RWPE1 (cell line): ENCODE measurements around the gene ASCL2.

ENCODE experiments used
- CTCF ChIA-PET: fragments of 350-600 bp; sonication (Branson Sonifier 250); formaldehyde crosslinking; extraction: SDS; loops from one replicate; lab custom pipeline; 2021; lab: Yijun Ruan, JAX
- POLR2A ChIA-PET: fragments of 400-600 bp; formaldehyde crosslinking; extraction: SDS; loops from one replicate; lab custom pipeline; 2020; ENCODE audit warnings: antibody characterized with exemption; ENCODE audit not compliant: low non-redundant PET; lab: Yijun Ruan, JAX
- DNase-seq: peaks from one replicate; pipeline ENCODE4 v3.0.0; 2012; ENCODE audit warnings: low spot score
- H3K27ac ChIP-seq: fragments of 450-650 bp; 2 replicates; pipeline ENCODE4 v1.5.1; 2017
- TF ChIP-seq, protein P1 (sequence below): fragments of 450-650 bp; conservative IDR thresholded peaks from 2 replicates; pipeline ENCODE4 v1.5.1; 2017; ENCODE audit warnings: low read depth, mild to moderate bottlenecking

The ASCL2 gene

DNA sequence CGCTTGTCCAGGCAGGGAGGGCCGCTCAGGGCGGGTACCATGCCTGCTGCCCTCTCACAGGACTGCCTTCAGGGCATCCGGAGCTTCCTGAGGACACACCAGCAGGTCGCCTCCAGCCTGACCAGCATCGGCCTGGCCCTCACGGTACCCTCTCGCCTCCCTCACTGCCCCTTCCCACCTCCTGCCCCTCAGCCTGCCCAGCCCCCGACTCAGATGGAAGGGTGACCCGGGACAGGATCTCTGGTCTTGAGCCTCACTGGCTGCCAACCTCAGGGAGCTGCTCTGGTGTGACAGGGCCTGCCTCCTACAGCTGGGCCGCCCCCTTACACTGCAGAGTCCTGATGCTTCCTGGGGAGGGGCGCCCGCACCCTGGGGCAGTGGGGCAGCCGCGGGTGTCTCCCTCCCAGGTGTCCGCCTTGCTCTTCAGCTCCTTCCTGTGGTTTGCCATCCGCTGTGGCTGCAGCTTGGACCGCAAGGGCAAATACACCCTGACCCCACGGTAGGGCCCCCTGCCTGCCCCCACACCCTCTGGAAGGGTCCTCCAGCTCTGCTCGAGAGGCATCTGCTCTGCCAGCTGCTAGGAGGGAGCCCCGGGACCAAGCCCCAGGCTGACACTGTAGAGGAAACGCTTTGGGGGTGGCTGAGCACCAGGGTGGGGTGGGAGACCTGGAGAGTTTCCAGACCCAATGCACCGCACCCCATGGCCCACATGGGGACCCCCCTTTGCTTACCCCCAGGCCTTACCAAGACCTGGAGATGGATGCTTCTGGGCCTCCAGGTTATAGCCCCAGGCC, 46.0 kb upstream of the ASCL2 start:
- ChIA-PET CTCF (interaction anchor here (0.6 to 1.0 kb wide), 4 partner anchors 11 to 279 kb away, joined by 3 to 14 read pairs (median 3); no protein-coding TSS in a partner anchor), POLR2A (no interaction called here)
- no peak overlapping the region for H3K27ac ChIP-seq
- no peak for DNase-seq
- TF ChIP-seq, protein P1, sequence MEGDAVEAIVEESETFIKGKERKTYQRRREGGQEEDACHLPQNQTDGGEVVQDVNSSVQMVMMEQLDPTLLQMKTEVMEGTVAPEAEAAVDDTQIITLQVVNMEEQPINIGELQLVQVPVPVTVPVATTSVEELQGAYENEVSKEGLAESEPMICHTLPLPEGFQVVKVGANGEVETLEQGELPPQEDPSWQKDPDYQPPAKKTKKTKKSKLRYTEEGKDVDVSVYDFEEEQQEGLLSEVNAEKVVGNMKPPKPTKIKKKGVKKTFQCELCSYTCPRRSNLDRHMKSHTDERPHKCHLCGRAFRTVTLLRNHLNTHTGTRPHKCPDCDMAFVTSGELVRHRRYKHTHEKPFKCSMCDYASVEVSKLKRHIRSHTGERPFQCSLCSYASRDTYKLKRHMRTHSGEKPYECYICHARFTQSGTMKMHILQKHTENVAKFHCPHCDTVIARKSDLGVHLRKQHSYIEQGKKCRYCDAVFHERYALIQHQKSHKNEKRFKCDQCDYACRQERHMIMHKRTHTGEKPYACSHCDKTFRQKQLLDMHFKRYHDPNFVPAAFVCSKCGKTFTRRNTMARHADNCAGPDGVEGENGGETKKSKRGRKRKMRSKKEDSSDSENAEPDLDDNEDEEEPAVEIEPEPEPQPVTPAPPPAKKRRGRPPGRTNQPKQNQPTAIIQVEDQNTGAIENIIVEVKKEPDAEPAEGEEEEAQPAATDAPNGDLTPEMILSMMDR: no peak

DNA sequence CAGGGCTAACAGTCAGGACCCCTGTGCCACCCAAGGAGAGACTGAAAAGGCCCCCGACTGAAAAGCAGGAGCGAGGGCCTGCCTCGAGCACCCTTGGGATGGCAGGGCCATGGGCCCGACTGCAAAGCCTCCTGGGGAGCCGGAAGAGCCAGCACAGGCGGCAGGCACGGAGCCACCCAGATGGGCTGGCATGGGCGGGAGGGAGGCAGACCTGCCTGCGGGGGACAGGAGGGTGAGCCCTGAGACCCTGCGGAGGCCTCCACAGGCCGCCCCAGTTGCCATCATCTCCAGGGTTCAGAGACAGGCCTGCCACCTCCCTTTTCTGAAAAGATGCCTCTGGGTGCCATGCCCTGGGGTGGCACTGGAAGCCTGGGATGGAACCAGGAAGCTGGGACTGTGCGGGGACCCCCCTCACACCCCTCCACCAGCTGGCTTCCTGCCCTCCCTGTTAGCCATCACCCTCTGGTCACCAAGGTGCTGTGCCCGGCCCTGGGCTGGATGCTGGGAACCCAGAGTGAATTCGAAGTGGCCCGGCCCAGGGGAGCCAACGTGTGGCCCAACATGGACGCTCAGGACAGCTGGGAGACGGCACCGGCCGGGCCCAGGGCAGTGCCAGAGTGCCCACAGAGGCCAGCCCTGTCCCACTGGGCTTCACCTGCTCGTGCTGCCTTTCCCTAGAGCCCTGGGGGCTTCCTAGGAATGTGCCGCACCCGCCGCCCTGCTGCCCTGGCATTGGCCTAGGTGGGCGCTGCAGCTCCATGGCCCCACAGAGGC, 45.2 kb upstream of the ASCL2 start:
- ChIA-PET CTCF (interaction anchor here (0.6 to 1.0 kb wide), 2 partner anchors 11 to 217 kb away, joined by 3 to 14 read pairs; no protein-coding TSS in a partner anchor), POLR2A (no interaction called here)
- no peak for DNase-seq
- TF ChIP-seq, protein P1: no peak
- no peak overlapping the region for H3K27ac ChIP-seq

DNA sequence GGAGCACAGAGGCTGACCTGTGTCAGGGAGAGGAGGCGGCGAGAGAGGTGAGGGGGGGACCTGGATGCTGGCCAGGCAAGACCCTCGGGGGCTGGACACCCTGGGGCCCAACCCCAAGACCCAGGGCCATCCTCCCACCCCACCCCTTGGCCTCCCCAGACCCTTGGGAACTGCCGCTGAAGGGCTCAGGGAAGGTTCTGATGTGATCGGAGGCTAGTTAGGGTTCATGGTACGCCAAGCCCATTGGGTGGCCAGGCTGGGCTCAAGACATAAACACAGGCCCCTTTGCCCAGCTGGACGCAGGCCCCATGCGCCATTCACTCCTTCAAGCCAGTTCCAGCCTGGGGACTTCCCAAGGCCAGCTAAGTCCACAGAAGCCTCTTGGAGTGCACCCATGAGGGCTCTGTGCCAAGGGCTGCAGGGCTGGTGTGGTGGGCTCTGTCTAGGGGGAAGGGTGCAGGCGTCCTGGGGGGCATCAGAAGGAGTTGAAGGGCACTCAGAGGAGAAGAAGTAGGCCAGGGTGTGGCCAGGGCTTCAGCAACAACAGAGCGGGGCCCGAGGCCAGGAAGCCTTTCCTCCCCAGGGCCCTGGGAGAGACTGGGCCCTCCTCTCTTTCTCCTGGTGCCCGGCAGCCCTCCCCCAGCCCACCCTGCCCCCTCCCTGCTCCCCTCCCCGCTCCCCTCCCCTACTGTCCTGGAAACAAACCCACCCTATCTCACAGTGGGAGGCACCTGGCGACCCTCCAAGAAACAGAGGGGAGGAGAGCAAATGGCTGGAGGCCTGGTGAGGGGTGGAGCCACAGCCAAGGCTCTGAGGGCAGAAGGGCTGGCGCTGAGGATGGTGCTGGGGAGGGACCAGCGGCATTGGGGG, 44.4 kb upstream of the ASCL2 start:
- no peak overlapping the region for H3K27ac ChIP-seq
- TF ChIP-seq, protein P1: no peak
- DNase-seq: no peak
- POLR2A ChIA-PET: no interaction called here
- CTCF ChIA-PET: interaction anchor here (0.5 to 1.0 kb wide), 2 partner anchors 9 to 23 kb away, joined by 3 to 4 read pairs; no protein-coding TSS in a partner anchor

DNA sequence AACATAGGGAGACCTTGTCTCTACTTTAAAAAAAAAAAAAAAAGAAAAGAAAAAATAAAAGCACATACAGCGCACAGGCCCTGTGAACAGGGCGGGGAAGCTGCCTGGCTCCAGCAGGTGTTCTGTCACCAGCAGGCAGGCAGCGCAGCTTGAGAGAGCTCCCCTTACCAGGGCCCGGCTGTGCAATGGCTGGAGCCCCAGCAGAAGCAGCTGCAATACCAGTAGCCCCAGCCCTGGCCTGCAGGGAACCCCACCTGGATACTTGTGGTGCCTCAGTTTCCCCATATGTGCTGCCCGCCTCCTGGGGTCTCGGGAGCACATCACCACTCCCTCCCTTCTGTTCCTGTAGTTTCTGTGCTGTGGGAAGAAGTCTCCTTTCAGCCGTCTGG, 43.7 kb upstream of the ASCL2 start:
- POLR2A ChIA-PET: no interaction called here
- TF ChIP-seq, protein P1: no peak
- no peak for DNase-seq
- CTCF ChIA-PET: interaction anchor here (1.0 kb wide), 1 partner anchor 9 kb away, joined by 3 read pairs; no protein-coding TSS in a partner anchor
- H3K27ac ChIP-seq: no peak overlapping the region

DNA sequence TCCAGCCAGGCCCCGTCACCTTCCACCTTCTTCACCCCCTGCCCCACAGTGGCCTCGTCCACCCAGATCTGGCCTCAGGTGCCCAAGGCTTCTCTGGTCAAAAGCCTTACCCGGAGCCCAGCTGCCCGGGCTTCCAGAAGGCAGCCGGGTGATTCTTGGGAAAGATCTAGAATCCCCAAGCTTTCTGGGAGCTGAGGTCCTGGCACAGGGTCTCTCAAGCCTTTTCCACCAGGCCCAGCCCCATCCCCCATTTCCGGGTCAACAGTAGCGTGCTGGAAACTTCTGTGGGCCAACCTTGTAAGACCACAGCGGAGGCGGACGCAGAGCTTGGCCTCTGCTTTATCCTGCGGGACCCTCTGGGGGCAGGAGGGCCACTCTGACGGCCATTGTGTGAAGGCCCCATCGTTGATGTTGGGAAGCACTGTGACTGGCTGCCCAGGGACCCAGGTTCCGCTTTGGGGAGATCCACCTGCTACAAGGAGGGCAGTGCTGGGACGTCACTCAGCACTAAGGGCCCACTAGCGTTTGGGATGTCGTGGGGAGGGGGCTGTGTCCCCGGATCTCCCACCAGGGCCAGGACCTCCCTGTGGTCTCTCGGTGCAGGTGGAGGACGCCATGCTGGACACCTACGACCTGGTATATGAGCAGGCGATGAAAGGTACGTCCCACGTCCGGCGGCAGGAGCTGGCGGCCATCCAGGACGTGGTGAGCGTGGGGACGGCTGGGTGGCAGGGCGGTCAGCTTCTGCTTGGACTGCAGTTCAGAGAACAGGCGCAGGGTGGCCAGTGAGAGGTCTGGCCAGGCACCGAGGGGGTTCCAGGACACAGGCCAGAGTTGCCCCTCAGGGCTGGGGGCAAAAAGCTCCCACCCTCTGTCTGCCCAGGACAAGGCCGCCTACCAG, 42.9 kb upstream of the ASCL2 start:
- DNase-seq: no peak
- TF ChIP-seq, protein P1: no peak
- CTCF ChIA-PET: interaction anchor here (0.5 to 1.0 kb wide), 2 partner anchors 8 to 9 kb away, joined by 3 read pairs; no protein-coding TSS in a partner anchor
- POLR2A ChIA-PET: no interaction called here
- no peak overlapping the region for H3K27ac ChIP-seq
